H1 (cell line): Measurements from ENCODE around the gene VSIR. TPM values are rescaled to one million over a fixed set of nuclear protein-coding genes. Genes with fewer than 3 reads are reported as not detected.

Experiments used
- CTCF ChIA-PET: fragments of 300-600 bp; sonication (Branson Sonifier 250); formaldehyde crosslinking; loops from one replicate; lab custom pipeline; 2021; ENCODE audit not compliant: partially characterized antibody; lab: Charles Lee
- POLR2A ChIA-PET: fragments of 300-600 bp; sonication (Branson Sonifier 250); formaldehyde crosslinking; loops from one replicate; lab custom pipeline; 2021; ENCODE audit warnings: inconsistent platforms; ENCODE audit not compliant: partially characterized antibody; lab: Charles Lee
- DNase-seq, 2 experiments: peaks; one replicate each; pipeline versions ENCODE4 v3.0.0 to v3.0.0-alpha.2; 2010 to 2022; ENCODE audit warnings: low spot score in 2 of 2, low read depth in 1 of 2, mixed read lengths in 1 of 2
- FAIRE-seq: peaks from 2 replicates; lab custom pipeline; 2011; peaks lifted over from hg19 to GRCh38; lab: Jason Lieb, UNC
- H2AFZ ChIP-seq: 2 replicates; pipeline ENCODE4 v1.8.1; 2012; ENCODE audit warnings: low read length, inconsistent platforms
- H2AK5ac ChIP-seq: 2 replicates; pipeline ENCODE4 v1.6.1; 2013; ENCODE audit warnings: low read depth, low read length
- H2BK120ac ChIP-seq: replicated peaks from 2 replicates; pipeline ENCODE3; 2013; ENCODE audit warnings: low read depth, low read length, inconsistent platforms
- H2BK12ac ChIP-seq: 2 replicates; pipeline ENCODE4 v1.6.1; 2013; ENCODE audit warnings: low read depth, low read length
- H2BK15ac ChIP-seq: 2 replicates; pipeline ENCODE4 v1.6.1; 2013; ENCODE audit warnings: low read length
- H2BK20ac ChIP-seq: 2 replicates; pipeline ENCODE4 v1.6.1; 2013; ENCODE audit warnings: low read length
- H2BK5ac ChIP-seq: 2 replicates; pipeline ENCODE4 v1.6.1; 2013; ENCODE audit warnings: low read depth, low read length
- H3K14ac ChIP-seq: 2 replicates; pipeline ENCODE4 v1.6.1; 2013; ENCODE audit warnings: inconsistent platforms; ENCODE audit not compliant: insufficient read length
- H3K18ac ChIP-seq: 2 replicates; pipeline ENCODE4 v1.6.1; 2013; ENCODE audit warnings: low read length; ENCODE audit errors: extremely low read depth
- H3K23ac ChIP-seq: 2 replicates; pipeline ENCODE4 v1.6.1; 2013; ENCODE audit warnings: inconsistent platforms; ENCODE audit not compliant: insufficient read length
- H3K23me2 ChIP-seq: 2 replicates; pipeline ENCODE4 v1.6.1; 2013; ENCODE audit warnings: low read depth, low read length
- H3K27ac ChIP-seq: 2 replicates; pipeline ENCODE4 v1.6.1; 2011; ENCODE audit warnings: low read depth, low read length, inconsistent platforms
- H3K27me3 ChIP-seq, 4 experiments: replicated peaks in 1 of 4; 1 replicate in 1 of 4; 2 replicates in 3 of 4; pipeline versions ENCODE4 v1.6.1 to v1.8.1; 2011 to 2013; ENCODE audit warnings: low read length in 3 of 4, mild to moderate bottlenecking in 3 of 4, inconsistent platforms in 2 of 4, mixed read lengths in 2 of 4, moderate library complexity in 1 of 4; ENCODE audit not compliant: control insufficient read depth in 3 of 4, insufficient read depth in 3 of 4; ENCODE audit errors: extremely low read depth in 1 of 4
- H3K36me3 ChIP-seq, 4 experiments: 2 replicates each; pipeline versions ENCODE4 v1.6.1 to v1.8.1; 2011 to 2013; ENCODE audit warnings: mild to moderate bottlenecking in 4 of 4, low read length in 3 of 4, moderate library complexity in 2 of 4, control low read depth in 1 of 4, inconsistent platforms in 1 of 4; ENCODE audit not compliant: insufficient read depth in 4 of 4, control insufficient read depth in 2 of 4
- H3K4ac ChIP-seq: replicated peaks from 2 replicates; pipeline ENCODE3; 2013; ENCODE audit warnings: low read length, low read depth, mixed read lengths, inconsistent platforms; ENCODE audit not compliant: insufficient read length
- H3K4me1 ChIP-seq, 4 experiments: replicated peaks in 1 of 4; 1 replicate in 1 of 4; 2 replicates in 3 of 4; pipeline versions ENCODE4 v1.6.1 to v1.8.1; 2011 to 2013; ENCODE audit warnings: low read length in 3 of 4, inconsistent platforms in 2 of 4, mixed read lengths in 1 of 4; ENCODE audit not compliant: insufficient read depth in 4 of 4, control insufficient read depth in 3 of 4
- H3K4me2 ChIP-seq, 2 experiments: 2 replicates each; pipeline versions ENCODE4 v1.6.1 to v1.8.1; 2011 to 2013; ENCODE audit warnings: low read depth in 2 of 2, low read length in 2 of 2, control low read depth in 1 of 2, inconsistent platforms in 1 of 2, mild to moderate bottlenecking in 1 of 2; ENCODE audit not compliant: insufficient read depth in 1 of 2
- H3K4me3 ChIP-seq, 4 experiments: fragments of 200-600, 300-600 bp in 1 of 4; sonication (generic), shearing (Covaris generic), sonication (Bioruptor Twin) in 1 of 4; 2 replicates each; pipeline versions ENCODE4 v1.5.1 to v1.8.1; 2011 to 2016; ENCODE audit warnings: low read length in 4 of 4, low read depth in 3 of 4, control low read depth in 2 of 4, inconsistent platforms in 2 of 4, mild to moderate bottlenecking in 2 of 4, mixed read lengths in 1 of 4, moderate library complexity in 1 of 4; ENCODE audit not compliant: insufficient read depth in 2 of 4; ENCODE audit errors: extremely low read depth in 1 of 4
- H3K56ac ChIP-seq: replicated peaks from 2 replicates; pipeline ENCODE3; 2013; ENCODE audit warnings: low read depth, mild to moderate bottlenecking, mixed read lengths, low read length, inconsistent platforms; ENCODE audit not compliant: insufficient read length
- H3K79me1 ChIP-seq: 2 replicates; pipeline ENCODE4 v1.6.1; 2013; ENCODE audit warnings: low read depth, low read length, control low read depth
- H3K79me2 ChIP-seq, 2 experiments: 2 replicates each; pipeline versions ENCODE4 v1.6.1 to v1.8.1; 2012 to 2013; ENCODE audit warnings: low read length in 2 of 2, mild to moderate bottlenecking in 2 of 2, inconsistent platforms in 1 of 2; ENCODE audit not compliant: insufficient read depth in 2 of 2, control insufficient read depth in 1 of 2
- H3K9ac ChIP-seq, 4 experiments: replicated peaks in 1 of 4; 1 replicate in 1 of 4; 2 replicates in 3 of 4; pipeline versions ENCODE4 v1.6.1 to v1.8.1; 2011 to 2013; ENCODE audit warnings: low read depth in 3 of 4, low read length in 3 of 4, control low read depth in 2 of 4, mild to moderate bottlenecking in 2 of 4, moderate library complexity in 2 of 4, inconsistent platforms in 1 of 4; ENCODE audit errors: extremely low read depth in 1 of 4
- H3K9me3 ChIP-seq, 2 experiments: 2 replicates each; pipeline versions ENCODE4 v1.6.1 to v1.8.1; 2012 to 2013; ENCODE audit warnings: mild to moderate bottlenecking in 2 of 2, moderate library complexity in 2 of 2, control low read depth in 1 of 2, inconsistent platforms in 1 of 2, low read depth in 1 of 2, low read length in 1 of 2, mixed read lengths in 1 of 2; ENCODE audit not compliant: insufficient read depth in 2 of 2
- H4K20me1 ChIP-seq, 2 experiments: replicated peaks in 1 of 2; 2 replicates each; pipeline versions ENCODE3 to v1.8.1; 2011 to 2013; ENCODE audit warnings: inconsistent platforms in 2 of 2, low read length in 2 of 2, mild to moderate bottlenecking in 1 of 2; ENCODE audit not compliant: insufficient read depth in 2 of 2, control insufficient read depth in 1 of 2
- H4K5ac ChIP-seq: 2 replicates; pipeline ENCODE4 v1.6.1; 2013; ENCODE audit warnings: low read length, low read depth, mixed read lengths, inconsistent platforms; ENCODE audit not compliant: insufficient read length
- H4K8ac ChIP-seq: 2 replicates; pipeline ENCODE4 v1.8.0; 2013; ENCODE audit warnings: mild to moderate bottlenecking, moderate library complexity, low read length, inconsistent platforms; ENCODE audit not compliant: insufficient read depth; ENCODE audit errors: extremely low read depth
- H4K91ac ChIP-seq: replicated peaks from 2 replicates; pipeline ENCODE3; 2013; ENCODE audit warnings: low read length, mixed read lengths, inconsistent platforms; ENCODE audit not compliant: insufficient read length
- TEAD4 ChIP-seq: IDR thresholded peaks from 2 replicates; pipeline ENCODE4 v1.6.1; 2012; ENCODE audit warnings: low read depth, low read length, inconsistent platforms, mixed read lengths
- WGBS, 2 experiments: shearing (Covaris generic) in 1 of 2; methylation state at CpG; one replicate each; pipeline versions ENCODE4 v1.1.6 to v1.1.7; 2013 to 2015; ENCODE audit warnings: low lambda C conversion rate in 2 of 2, mixed read lengths in 2 of 2, inconsistent platforms in 1 of 2, low coverage in 1 of 2, missing lambda C conversion rate in 1 of 2; ENCODE audit not compliant: insufficient replicate concordance in 2 of 2, insufficient coverage in 1 of 2, insufficient read length in 1 of 2; ENCODE audit errors: extremely low coverage in 1 of 2, missing lambda C conversion rate in 1 of 2; 5-methylcytosine and 5-hydroxymethylcytosine counted together
- polyA plus RNA-seq, 7 experiments: library from polyadenylated mRNA; depleted of rRNA in 3 of 7; stranded (reverse) in 5 of 7; unstranded in 2 of 7; fragments of >200 nt in 5 of 7; fragments of 200-250 nt in 2 of 7; gene quantifications; 1 replicate in 5 of 7; 2 replicates in 1 of 7; 4 replicates in 1 of 7; pipeline versions ENCODE4 v1.2.1 to v1.2.3, GENCODE V29; 2011 to 2013; ENCODE audit warnings: missing spikeins in 2 of 7, mixed read lengths in 2 of 7
- total RNA-seq: library from RNA; stranded (reverse); fragmentation: NEBNext Ultra II Directional; extraction: Animal tissue kit (Norgen Biotek cat#: 25700); gene quantifications from 2 replicates; pipeline ENCODE4 v1.2.1, GENCODE V29; 2021

The VSIR gene
- total and polyA plus RNA-seq, 2 of the 8 experiments (the other 6 are each of a cell fraction or from before 2014, with no cell fraction given) = 0.33 TPM; not detected in 1

DNA sequence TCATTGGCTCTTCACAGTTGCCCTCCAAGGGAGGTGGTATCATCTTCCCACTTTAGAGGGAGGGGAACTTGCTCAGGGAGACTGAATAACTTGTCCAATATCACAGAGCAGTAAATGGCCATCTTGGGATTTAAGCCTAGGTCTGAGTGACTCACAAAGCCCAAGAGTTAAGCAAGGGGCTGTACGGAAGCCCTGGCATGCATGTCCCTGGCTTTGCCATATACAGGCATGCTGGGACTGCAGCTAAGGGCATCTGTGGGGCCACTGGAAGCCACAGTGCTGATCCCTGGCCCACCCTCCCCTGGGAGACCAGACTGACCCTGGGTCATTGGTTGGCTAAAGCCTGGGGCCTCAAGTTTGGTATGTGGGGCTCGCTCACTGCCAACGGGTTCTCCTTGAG is 3.1 kb downstream of the VSIR start:
- H3K36me3 ChIP-seq = no peaks in the 10 kb centered on the region
- H2BK20ac ChIP-seq = no peak overlapping the region
- H3K23ac ChIP-seq = no peak overlapping the region
- H4K91ac ChIP-seq = no peak overlapping the region
- no peak overlapping the region for H2BK5ac ChIP-seq
- no peaks in the 10 kb centered on the region; the same call in 1 of the 2 replicates for H3K23me2 ChIP-seq
- H2AK5ac ChIP-seq = no peak overlapping the region
- no peaks in the 10 kb centered on the region for H3K79me1 ChIP-seq
- no peak overlapping the region for H2AFZ ChIP-seq
- no peak overlapping the region for H3K18ac ChIP-seq
- no peak overlapping the region for H3K4me3 ChIP-seq
- no peak overlapping the region for H2BK12ac ChIP-seq
- H4K5ac ChIP-seq = no peak overlapping the region
- FAIRE-seq = no peak
- H3K14ac ChIP-seq = no peak overlapping the region
- POLR2A ChIA-PET = no interaction called here
- 82% methylated on average over 3 of the region's 3 CpGs; no CpG with 5 or more reads in 1 of the 2 experiments for WGBS, 2 experiments
- no peak overlapping the region for H3K4me2 ChIP-seq
- no peak overlapping the region for H3K4ac ChIP-seq
- H3K79me2 ChIP-seq = no peaks in the 10 kb centered on the region
- no peak overlapping the region for H3K9ac ChIP-seq
- H3K27me3 ChIP-seq = peaks cover 3 to 23% (median 16%) of the 10 kb centered on the region in 4 experiments; a peak in 6 of 7 replicates
- H2BK120ac ChIP-seq = no peak overlapping the region
- no peaks in the 10 kb centered on the region for H3K9me3 ChIP-seq
- peaks cover 0 to 4% (median under 1%) of the 10 kb centered on the region in 4 experiments; a peak in 3 of 7 replicates for H3K4me1 ChIP-seq
- TF ChIP-seq TEAD4 = no peak
- TF ChIP-seq, all 59 proteins: peak for 0
- Histone ChIP-seq H4K8ac (no peak overlapping the region), H3K56ac (no peak overlapping the region), H4K20me1 (peaks cover 0 to 2% of the 10 kb centered on the region in 2 experiments), H2BK15ac (no peak overlapping the region), H3K27ac (no peak overlapping the region)
- CTCF ChIA-PET = interaction anchor here (0.5 to 1.9 kb wide), 3 partner anchors 13 to 101 kb away, joined by 3 to 7 read pairs (median 5); no protein-coding TSS in a partner anchor
- DNase-seq = no peak
